Measurements from ENCODE around the gene LARGE1. TPM values are rescaled to one million over a fixed set of nuclear protein-coding genes. Genes with fewer than 3 reads are reported as not detected.

Gene LARGE1
- total and polyA plus RNA-seq, 7 donors, result 14.9 to 91.6 (median 46.1) TPM

DNA sequence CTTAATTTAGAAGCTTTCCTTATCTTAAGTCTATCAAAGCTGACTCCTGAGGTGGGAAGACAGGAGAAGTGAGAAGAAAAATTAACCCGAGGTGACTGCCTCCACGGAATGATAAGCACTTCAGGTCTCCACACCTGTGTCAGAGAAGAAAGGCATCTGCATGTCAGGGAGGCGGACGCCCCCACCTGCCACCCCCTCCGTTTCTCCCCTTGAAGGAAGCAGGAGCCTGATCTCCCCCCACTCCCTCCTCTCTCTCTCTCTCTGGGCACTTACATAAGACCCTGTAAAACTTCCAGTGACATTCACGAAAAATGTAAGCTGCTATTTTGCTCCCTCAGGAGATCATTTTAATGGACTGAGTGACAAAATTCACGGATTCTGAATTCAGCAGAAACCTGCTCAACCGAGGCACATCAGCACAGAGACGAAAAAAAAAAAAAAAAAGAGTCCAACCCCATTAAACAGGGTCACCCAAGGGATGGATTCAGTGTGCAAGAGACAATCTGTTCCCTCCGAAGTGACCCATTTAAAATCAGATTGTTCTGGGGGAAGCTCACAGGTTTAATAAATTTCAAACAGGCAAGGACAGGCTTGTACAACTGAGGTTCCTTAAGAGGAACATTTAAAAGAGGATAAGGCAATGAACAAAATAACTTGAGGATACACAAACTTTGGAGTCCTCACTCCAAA, 1.5 kb downstream of the LARGE1 start:
- DNase-seq (no peak), ATAC-seq (no peak)
- 54 to 71% (median 59%) methylated on average over 10 of the region's 10 CpGs for WGBS, 3 donors
- H3K4me1 ChIP-seq, result peaks cover 37% of the 10 kb centered on the region
- intact Hi-C loops (cut with DNase I), result no loop called here
- TF ChIP-seq, protein P1, sequence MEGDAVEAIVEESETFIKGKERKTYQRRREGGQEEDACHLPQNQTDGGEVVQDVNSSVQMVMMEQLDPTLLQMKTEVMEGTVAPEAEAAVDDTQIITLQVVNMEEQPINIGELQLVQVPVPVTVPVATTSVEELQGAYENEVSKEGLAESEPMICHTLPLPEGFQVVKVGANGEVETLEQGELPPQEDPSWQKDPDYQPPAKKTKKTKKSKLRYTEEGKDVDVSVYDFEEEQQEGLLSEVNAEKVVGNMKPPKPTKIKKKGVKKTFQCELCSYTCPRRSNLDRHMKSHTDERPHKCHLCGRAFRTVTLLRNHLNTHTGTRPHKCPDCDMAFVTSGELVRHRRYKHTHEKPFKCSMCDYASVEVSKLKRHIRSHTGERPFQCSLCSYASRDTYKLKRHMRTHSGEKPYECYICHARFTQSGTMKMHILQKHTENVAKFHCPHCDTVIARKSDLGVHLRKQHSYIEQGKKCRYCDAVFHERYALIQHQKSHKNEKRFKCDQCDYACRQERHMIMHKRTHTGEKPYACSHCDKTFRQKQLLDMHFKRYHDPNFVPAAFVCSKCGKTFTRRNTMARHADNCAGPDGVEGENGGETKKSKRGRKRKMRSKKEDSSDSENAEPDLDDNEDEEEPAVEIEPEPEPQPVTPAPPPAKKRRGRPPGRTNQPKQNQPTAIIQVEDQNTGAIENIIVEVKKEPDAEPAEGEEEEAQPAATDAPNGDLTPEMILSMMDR (IDR thresholded peaks at IDR 0.05), result no peak
- H3K27ac ChIP-seq, result peak overlapping the region; percentile 89
- H3K4me3 ChIP-seq, result peak overlapping the region; percentile 98
- no peaks in the 10 kb centered on the region for H3K9me3 ChIP-seq
- no peaks in the 10 kb centered on the region for H3K36me3 ChIP-seq (ENCODE audit: insufficient read depth in 1 of 2, low read depth in 1 of 2)
- no peaks in the 10 kb centered on the region for H3K27me3 ChIP-seq (ENCODE audit: insufficient read depth in 3 of 3, low read length in 2 of 3)

- no peak for DNase-seq
- WGBS, 3 donors, result 32 to 59% (median 49%) methylated on average over 10 of the region's 10 CpGs
- H3K36me3 ChIP-seq (ENCODE audit: insufficient read depth in 1 of 2, low read depth in 1 of 2), result no peaks in the 10 kb centered on the region
- H3K27me3 ChIP-seq (ENCODE audit: insufficient read depth in 3 of 3, low read length in 2 of 3), result no peaks in the 10 kb centered on the region
- H3K27ac ChIP-seq, result peak overlapping the region; percentile 44
- intact Hi-C loops (cut with DNase I), result no loop called here
- no peaks in the 10 kb centered on the region for H3K9me3 ChIP-seq
- peaks cover 29% of the 10 kb centered on the region for H3K4me1 ChIP-seq
- ATAC-seq, result peak in 2 of 4 donors; percentile 26 to 28
- TF ChIP-seq, protein P1 (IDR thresholded peaks at IDR 0.05), result peak; percentile 40
- H3K4me3 ChIP-seq, result peak overlapping the region; percentile 98
Observed at GRCh38 chr22:33917744-33918406, 2.4 kb downstream of the LARGE1 start.

DNA sequence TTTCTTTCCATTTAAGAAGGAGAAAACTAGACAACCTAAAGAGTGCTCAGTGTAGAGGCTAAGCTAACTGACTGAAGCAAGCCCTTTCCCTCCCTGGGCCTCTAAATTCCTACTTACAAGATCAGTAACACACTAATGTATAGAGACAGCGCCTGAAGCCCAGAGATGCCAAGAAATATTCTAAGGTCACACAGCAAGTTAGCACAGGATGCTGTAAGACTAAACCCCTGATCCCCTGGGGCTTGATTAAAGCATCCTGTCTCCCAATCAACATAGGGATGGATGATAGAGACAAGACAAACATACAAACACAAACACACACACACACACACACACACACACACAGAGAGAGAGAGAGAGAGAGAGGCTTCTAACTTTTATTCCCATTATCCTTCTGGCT, 5.6 kb downstream of the LARGE1 start:
- no peak for DNase-seq
- Histone ChIP-seq H3K36me3 (ENCODE audit: insufficient read depth in 1 of 2, low read depth in 1 of 2) (no peaks in the 10 kb centered on the region), H3K9me3 (no peaks in the 10 kb centered on the region), H3K27me3 (ENCODE audit: insufficient read depth in 3 of 3, low read length in 2 of 3) (no peaks in the 10 kb centered on the region), H3K27ac (no peak overlapping the region), H3K4me3 (no peak overlapping the region), H3K4me1 (peaks cover 35% of the 10 kb centered on the region)
- 91 to 98% (median 95%) methylated on average over 1 of the region's 1 CpG for WGBS, 3 donors
- TF ChIP-seq, protein P1 (IDR thresholded peaks at IDR 0.05), result no peak
- no peak for ATAC-seq
- intact Hi-C loops (cut with DNase I), result no loop called here

- H3K4me3 ChIP-seq, result no peak overlapping the region
- DNase-seq (no peak), ATAC-seq (no peak)
- WGBS, 3 donors, result 92 to 99% (median 94%) methylated on average over 2 of the region's 2 CpGs
- H3K9me3 ChIP-seq, result no peaks in the 10 kb centered on the region
- no peak overlapping the region for H3K27ac ChIP-seq
- no peaks in the 10 kb centered on the region for H3K27me3 ChIP-seq (ENCODE audit: insufficient read depth in 3 of 3, low read length in 2 of 3)
- intact Hi-C loops (cut with DNase I), result no loop called here
- H3K36me3 ChIP-seq (ENCODE audit: insufficient read depth in 1 of 2, low read depth in 1 of 2), result no peaks in the 10 kb centered on the region
- peaks cover 37% of the 10 kb centered on the region for H3K4me1 ChIP-seq
- TF ChIP-seq, protein P1 (IDR thresholded peaks at IDR 0.05), result no peak
Observed at GRCh38 chr22:33914131-33914530, 6.1 kb downstream of the LARGE1 start.
